ENCODE data around the gene MARS2.
"Not testable (repeated sequence)": the region's sequence is repeated elsewhere in the genome, so short reads cannot be mapped to it uniquely, and the experiment has no call there.

Gene MARS2

DNA sequence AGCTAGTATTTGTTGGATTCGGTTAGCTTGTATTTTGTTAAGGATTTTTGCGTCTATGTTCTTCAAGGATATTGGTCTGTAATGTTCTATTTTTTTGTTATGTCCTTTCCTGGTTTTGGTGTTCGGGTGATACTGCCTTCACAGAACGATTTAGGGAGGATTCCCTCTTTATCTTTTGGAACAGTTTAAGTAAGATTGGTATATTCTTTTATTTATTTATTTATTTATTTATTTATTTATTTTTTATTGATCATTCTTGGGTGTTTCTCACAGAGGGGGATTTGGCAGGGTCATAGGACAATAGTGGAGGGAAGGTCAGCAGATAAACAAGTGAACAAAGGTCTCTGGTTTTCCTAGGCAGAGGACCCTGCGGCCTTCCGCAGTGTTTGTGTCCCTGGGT, 10.0 kb upstream of the MARS2 start:
- not testable (repeated sequence) for H3K9me3 Mint-ChIP-seq; H3K4me3 Mint-ChIP-seq; H3K27me3 Mint-ChIP-seq (ENCODE audit: low read depth); H3K4me1 Mint-ChIP-seq (ENCODE audit: low read depth); H3K36me3 Mint-ChIP-seq (ENCODE audit: low read depth); H3K27ac Mint-ChIP-seq

DNA sequence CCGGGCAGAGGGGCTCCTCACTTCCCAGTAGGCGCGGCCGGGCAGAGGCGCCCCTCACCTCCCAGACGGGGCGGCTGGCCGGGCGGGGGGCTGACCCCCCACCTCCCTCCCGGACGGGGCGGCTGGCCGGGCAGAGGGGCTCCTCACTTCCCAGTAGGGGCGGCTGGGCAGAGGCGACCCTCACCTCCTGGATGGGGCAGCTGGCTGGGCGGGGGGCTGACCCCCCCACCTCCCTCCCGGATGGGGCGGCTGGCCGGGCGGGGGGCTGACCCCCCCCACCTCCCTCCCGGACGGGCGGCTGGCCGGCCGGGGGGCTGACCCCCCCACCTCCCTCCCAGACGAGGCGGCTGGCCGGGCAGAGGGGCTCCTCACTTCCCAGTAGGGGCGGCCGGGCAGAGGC, 9.2 kb upstream of the MARS2 start:
- not testable (repeated sequence) for H3K27me3 Mint-ChIP-seq (ENCODE audit: low read depth); H3K4me3 Mint-ChIP-seq; H3K9me3 Mint-ChIP-seq; H3K36me3 Mint-ChIP-seq (ENCODE audit: low read depth); H3K27ac Mint-ChIP-seq
- peaks cover 12% of the 10 kb centered on the region for H3K4me1 Mint-ChIP-seq (ENCODE audit: low read depth)

GRCh38 chr2:197696571-197696970, 8.6 kb upstream of the MARS2 start:
- H3K4me3 Mint-ChIP-seq; H3K27ac Mint-ChIP-seq; H3K9me3 Mint-ChIP-seq; H3K36me3 Mint-ChIP-seq (ENCODE audit: low read depth); H3K27me3 Mint-ChIP-seq (ENCODE audit: low read depth): not testable (repeated sequence)
- H3K4me1 Mint-ChIP-seq (ENCODE audit: low read depth): peaks cover 14% of the 10 kb centered on the region

GRCh38 chr2:197699724-197700123, 5.4 kb upstream of the MARS2 start:
- peaks cover 16% of the 10 kb centered on the region for H3K4me1 Mint-ChIP-seq (ENCODE audit: low read depth)
- H3K4me3 Mint-ChIP-seq; H3K36me3 Mint-ChIP-seq (ENCODE audit: low read depth); H3K9me3 Mint-ChIP-seq; H3K27me3 Mint-ChIP-seq (ENCODE audit: low read depth); H3K27ac Mint-ChIP-seq: not testable (repeated sequence)

DNA sequence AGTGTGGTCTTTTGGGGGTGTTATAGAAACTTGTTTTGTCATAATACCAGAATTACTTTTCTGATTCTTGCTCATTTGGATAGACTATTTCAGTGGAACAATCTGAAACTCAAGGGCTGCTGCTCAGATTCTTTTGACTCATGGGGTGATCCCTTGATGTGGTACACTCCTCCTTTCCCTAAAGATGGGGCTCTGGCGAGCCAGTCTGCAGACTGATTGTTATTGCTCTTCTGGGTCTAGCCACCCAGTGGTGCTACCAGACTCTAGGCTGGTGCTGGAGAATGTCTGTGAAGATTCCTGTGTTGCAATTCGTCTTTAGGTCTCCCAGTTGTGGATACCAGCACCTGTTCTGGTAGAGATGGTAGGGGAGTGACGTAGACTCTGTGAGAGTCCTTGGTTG, 4.2 kb upstream of the MARS2 start:
- Mint-ChIP-seq H3K36me3 (ENCODE audit: low read depth) (peaks cover 3% of the 10 kb centered on the region), H3K4me3 (no peak overlapping the region), H3K4me1 (ENCODE audit: low read depth) (peaks cover 19% of the 10 kb centered on the region), H3K27ac (no peak overlapping the region), H3K9me3 (peaks cover 7% of the 10 kb centered on the region), H3K27me3 (ENCODE audit: low read depth) (peaks cover 4% of the 10 kb centered on the region)

DNA sequence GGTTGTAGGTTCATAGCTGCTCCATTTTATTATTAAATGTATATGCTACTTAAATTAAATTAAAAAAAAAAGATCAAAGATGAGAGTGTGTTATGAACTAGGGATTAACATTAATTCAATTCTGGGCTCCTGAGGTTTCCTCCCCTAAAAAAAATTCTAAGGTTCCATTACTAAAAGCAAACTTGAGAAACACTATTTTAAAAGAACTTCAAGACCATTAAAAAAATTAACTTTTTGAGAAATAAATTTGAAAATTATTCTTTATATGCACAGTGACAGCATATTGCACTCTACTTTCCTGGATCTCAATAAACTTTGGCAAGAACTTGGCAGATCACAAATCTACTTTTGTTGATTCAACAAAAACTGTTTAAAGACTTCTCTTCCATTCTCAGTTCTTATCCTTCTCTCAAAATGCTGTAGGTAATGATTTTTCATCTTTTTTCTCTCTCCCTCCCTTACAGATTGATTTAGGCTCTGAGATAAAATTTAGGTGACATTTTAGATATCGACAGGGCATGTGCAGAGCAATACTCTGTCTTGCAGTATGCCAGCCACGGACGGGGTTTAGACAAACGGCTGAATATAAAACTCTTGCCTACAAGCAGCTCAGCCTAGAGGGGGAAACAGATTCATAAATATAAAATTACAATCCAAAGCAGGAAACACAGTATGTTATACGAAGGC, 592 bp upstream of the MARS2 start:
- Mint-ChIP-seq H3K4me3 (peak overlapping the region; percentile 78), H3K9me3 (peaks cover 3% of the 10 kb centered on the region), H3K27ac (peak overlapping the region; percentile 79), H3K4me1 (ENCODE audit: low read depth) (peaks cover 31% of the 10 kb centered on the region), H3K36me3 (ENCODE audit: low read depth) (peaks cover 6% of the 10 kb centered on the region), H3K27me3 (ENCODE audit: low read depth) (peaks cover 4% of the 10 kb centered on the region)

GRCh38 chr2:197705912-197706838, 1.0 kb downstream of the MARS2 start:
- H3K27me3 Mint-ChIP-seq (ENCODE audit: low read depth): peaks cover 4% of the 10 kb centered on the region
- H3K4me1 Mint-ChIP-seq (ENCODE audit: low read depth): peaks cover 35% of the 10 kb centered on the region
- peak overlapping the region; percentile 78 for H3K4me3 Mint-ChIP-seq
- H3K9me3 Mint-ChIP-seq: peaks cover 3% of the 10 kb centered on the region
- peak overlapping the region; percentile 81 for H3K27ac Mint-ChIP-seq
- peaks cover 7% of the 10 kb centered on the region for H3K36me3 Mint-ChIP-seq (ENCODE audit: low read depth)

- H3K9me3 Mint-ChIP-seq: peaks cover 3% of the 10 kb centered on the region
- H3K27me3 Mint-ChIP-seq (ENCODE audit: low read depth): peaks cover 4% of the 10 kb centered on the region
- peaks cover 35% of the 10 kb centered on the region for H3K4me1 Mint-ChIP-seq (ENCODE audit: low read depth)
- H3K27ac Mint-ChIP-seq: no peak overlapping the region
- H3K36me3 Mint-ChIP-seq (ENCODE audit: low read depth): peaks cover 10% of the 10 kb centered on the region
- peak overlapping the region; percentile 78 for H3K4me3 Mint-ChIP-seq
Measured at GRCh38 chr2:197706839-197707207, 1.7 kb downstream of the MARS2 start.

- H3K9me3 Mint-ChIP-seq: peaks cover 2% of the 10 kb centered on the region
- peak overlapping the region; percentile 78 for H3K4me3 Mint-ChIP-seq
- no peak overlapping the region for H3K27ac Mint-ChIP-seq
- H3K27me3 Mint-ChIP-seq (ENCODE audit: low read depth): peaks cover 1% of the 10 kb centered on the region
- peaks cover 35% of the 10 kb centered on the region for H3K4me1 Mint-ChIP-seq (ENCODE audit: low read depth)
- H3K36me3 Mint-ChIP-seq (ENCODE audit: low read depth): peaks cover 9% of the 10 kb centered on the region
Measured at GRCh38 chr2:197707316-197708213, 2.4 kb downstream of the MARS2 start.

DNA sequence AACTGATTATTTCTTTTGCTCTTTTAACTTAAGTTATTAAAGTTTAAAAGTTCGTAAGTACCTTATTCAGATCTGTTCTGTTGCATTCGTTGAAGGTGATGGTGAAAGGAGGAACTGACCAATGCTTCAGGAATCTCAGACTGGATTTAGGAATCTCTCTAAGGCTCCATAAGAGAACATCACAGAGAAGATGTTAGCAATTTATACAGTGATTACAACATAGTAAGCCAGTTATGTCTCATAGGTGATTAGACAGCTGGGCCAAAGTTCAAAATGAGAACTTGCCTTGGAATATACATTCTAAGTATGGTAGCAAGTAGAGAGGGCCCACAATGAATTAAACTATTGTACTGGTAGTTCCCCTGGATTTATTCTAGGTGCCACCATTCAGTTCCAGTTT, 3.2 kb downstream of the MARS2 start:
- Mint-ChIP-seq H3K27me3 (ENCODE audit: low read depth) (no peaks in the 10 kb centered on the region), H3K9me3 (no peaks in the 10 kb centered on the region), H3K4me1 (ENCODE audit: low read depth) (peaks cover 41% of the 10 kb centered on the region), H3K36me3 (ENCODE audit: low read depth) (peaks cover 13% of the 10 kb centered on the region), H3K4me3 (peak overlapping the region; percentile 50), H3K27ac (no peak overlapping the region)

GRCh38 chr2:197709140-197709539, 4.0 kb downstream of the MARS2 start:
- Mint-ChIP-seq H3K36me3 (ENCODE audit: low read depth) (peaks cover 14% of the 10 kb centered on the region), H3K4me1 (ENCODE audit: low read depth) (peaks cover 42% of the 10 kb centered on the region)
- H3K27ac Mint-ChIP-seq; H3K27me3 Mint-ChIP-seq (ENCODE audit: low read depth); H3K4me3 Mint-ChIP-seq; H3K9me3 Mint-ChIP-seq: not testable (repeated sequence)

DNA sequence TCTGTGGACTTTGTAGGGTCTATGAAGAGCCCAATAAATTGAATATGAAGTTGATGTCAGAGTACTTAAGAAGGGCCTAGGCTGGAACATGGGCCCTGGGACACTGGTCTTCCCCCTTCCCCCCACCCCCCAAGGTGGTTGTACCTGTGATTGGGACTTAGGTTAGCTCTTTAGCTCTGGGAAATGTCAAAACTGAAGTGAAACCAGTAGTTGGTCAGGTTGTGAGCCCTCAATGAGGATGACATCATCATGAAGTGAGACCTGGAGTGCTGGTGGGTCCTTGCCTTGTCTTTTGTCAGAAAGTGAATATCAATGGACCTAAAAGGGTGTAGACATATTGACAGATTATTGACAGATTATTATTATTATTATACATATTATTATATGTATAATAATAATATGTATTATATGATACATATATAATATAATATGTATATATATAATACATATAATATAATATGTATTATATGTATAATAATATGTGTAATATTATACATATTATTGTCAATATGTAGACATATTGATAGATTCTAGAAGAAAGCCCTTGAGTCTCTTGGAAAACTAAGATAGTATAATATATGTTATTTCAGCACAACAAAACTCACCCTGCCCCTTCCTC, 5.4 kb downstream of the MARS2 start:
- Mint-ChIP-seq H3K4me3 (no peak overlapping the region), H3K36me3 (ENCODE audit: low read depth) (peaks cover 14% of the 10 kb centered on the region), H3K4me1 (ENCODE audit: low read depth) (peaks cover 38% of the 10 kb centered on the region), H3K9me3 (no peaks in the 10 kb centered on the region), H3K27ac (peak overlapping the region; percentile 36), H3K27me3 (ENCODE audit: low read depth) (no peaks in the 10 kb centered on the region)

DNA sequence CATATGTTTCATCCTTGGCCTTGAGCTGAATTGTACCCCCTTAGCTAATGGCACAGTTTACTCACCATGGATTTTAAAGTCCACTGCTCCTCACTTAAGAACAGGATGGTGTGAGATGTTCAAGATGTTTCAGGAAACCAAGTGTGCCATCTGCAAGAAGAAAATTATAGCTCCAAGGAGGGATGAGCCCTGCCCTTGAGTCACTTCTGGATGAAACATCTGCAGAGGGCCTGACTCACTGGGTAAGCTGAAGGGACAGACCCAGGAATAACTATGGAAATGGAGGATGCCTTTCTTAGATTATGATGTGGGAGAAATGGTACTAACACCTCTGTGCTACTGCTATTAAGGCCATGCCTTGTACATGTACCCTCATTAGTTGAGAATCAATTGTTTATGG, 6.4 kb downstream of the MARS2 start:
- H3K4me3 Mint-ChIP-seq: no peak overlapping the region
- H3K36me3 Mint-ChIP-seq (ENCODE audit: low read depth): peaks cover 14% of the 10 kb centered on the region
- peaks cover 31% of the 10 kb centered on the region for H3K4me1 Mint-ChIP-seq (ENCODE audit: low read depth)
- H3K9me3 Mint-ChIP-seq: no peaks in the 10 kb centered on the region
- no peaks in the 10 kb centered on the region for H3K27me3 Mint-ChIP-seq (ENCODE audit: low read depth)
- H3K27ac Mint-ChIP-seq: no peak overlapping the region

DNA sequence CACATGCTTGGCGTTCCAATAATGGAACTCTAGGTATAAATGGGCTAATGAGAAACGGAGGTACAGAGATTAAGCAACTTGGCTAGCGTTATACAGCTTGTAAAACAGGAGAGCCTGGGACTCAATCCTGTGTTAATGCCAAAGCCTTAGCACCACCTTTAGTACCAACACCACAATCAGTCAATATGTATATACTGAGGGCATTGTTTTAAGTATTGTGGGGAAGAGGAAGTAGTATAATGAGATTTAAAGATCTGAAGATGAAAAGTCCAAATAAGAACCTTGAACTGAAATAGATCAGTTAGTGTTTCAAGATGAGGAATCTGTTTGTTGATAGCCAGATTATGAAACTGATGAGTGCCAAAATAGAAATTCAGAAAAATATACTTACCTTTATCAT, 8.1 kb downstream of the MARS2 start:
- no peaks in the 10 kb centered on the region for H3K27me3 Mint-ChIP-seq (ENCODE audit: low read depth)
- peaks cover 25% of the 10 kb centered on the region for H3K4me1 Mint-ChIP-seq (ENCODE audit: low read depth)
- no peaks in the 10 kb centered on the region for H3K9me3 Mint-ChIP-seq
- no peak overlapping the region for H3K4me3 Mint-ChIP-seq
- H3K27ac Mint-ChIP-seq: no peak overlapping the region
- peaks cover 14% of the 10 kb centered on the region for H3K36me3 Mint-ChIP-seq (ENCODE audit: low read depth)

All from T-helper 1 cell treated with Interleukin-12 subunit alpha and Interleukin-12 subunit beta and Interleukin-4 antibody, amounts not matched to agents 30 μg/mL and 1 μg/mL, for 36 hours (primary cell).